Activated CD4-positive, alpha-beta T cell treated with anti-CD3 and anti-CD28 coated beads, Interleukin-2, amount 50 U/mL, for 24 hours (primary cell): ENCODE data around the gene IRAG1.

Source experiments
- DNase-seq, 2 donors: peaks; one replicate each; pipeline ENCODE4 v3.0.0-alpha.2; 2020; ENCODE audit warnings: low read depth in 1 of 2, low spot score in 1 of 2

IRAG1 gene, protein sequence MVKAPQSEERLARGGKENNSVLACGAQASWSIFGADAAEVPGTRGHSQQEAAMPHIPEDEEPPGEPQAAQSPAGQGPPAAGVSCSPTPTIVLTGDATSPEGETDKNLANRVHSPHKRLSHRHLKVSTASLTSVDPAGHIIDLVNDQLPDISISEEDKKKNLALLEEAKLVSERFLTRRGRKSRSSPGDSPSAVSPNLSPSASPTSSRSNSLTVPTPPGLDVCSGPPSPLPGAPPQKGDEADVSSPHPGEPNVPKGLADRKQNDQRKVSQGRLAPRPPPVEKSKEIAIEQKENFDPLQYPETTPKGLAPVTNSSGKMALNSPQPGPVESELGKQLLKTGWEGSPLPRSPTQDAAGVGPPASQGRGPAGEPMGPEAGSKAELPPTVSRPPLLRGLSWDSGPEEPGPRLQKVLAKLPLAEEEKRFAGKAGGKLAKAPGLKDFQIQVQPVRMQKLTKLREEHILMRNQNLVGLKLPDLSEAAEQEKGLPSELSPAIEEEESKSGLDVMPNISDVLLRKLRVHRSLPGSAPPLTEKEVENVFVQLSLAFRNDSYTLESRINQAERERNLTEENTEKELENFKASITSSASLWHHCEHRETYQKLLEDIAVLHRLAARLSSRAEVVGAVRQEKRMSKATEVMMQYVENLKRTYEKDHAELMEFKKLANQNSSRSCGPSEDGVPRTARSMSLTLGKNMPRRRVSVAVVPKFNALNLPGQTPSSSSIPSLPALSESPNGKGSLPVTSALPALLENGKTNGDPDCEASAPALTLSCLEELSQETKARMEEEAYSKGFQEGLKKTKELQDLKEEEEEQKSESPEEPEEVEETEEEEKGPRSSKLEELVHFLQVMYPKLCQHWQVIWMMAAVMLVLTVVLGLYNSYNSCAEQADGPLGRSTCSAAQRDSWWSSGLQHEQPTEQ

DNA sequence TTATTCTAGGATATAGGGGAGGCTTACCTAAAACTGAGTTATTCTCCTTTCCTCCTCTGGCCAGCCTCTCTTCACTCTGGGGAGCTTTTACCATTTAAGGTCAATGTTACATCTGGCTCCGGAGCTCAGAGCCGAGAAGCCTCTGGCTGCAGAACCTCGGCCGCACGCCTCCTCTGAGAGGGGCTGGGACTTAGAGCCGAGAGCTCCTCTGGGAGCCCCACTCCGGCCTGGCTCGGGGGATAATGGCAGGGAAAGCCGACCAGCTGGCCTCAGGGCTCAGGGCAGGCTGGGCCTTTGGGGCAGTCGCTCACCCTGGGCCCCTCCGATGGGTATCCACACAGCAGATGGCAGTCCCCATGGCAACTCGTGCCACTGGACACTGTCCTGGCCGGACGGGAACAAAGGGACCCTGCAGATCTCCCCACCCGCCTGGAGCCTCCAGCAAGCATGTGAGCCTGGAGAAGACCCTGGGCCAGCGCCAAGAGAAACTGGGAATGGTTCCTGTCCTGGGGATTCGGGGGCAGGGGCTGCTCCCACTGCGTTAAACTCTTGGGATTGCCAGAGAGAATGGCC lies at the start of gene IRAG1:
Gene IRAG1 (minus strand): TSS at position 247 of the 573 bp plus-strand sequence. CDS start 153 bp downstream, at position 94.
- DNase-seq: no peak

DNA sequence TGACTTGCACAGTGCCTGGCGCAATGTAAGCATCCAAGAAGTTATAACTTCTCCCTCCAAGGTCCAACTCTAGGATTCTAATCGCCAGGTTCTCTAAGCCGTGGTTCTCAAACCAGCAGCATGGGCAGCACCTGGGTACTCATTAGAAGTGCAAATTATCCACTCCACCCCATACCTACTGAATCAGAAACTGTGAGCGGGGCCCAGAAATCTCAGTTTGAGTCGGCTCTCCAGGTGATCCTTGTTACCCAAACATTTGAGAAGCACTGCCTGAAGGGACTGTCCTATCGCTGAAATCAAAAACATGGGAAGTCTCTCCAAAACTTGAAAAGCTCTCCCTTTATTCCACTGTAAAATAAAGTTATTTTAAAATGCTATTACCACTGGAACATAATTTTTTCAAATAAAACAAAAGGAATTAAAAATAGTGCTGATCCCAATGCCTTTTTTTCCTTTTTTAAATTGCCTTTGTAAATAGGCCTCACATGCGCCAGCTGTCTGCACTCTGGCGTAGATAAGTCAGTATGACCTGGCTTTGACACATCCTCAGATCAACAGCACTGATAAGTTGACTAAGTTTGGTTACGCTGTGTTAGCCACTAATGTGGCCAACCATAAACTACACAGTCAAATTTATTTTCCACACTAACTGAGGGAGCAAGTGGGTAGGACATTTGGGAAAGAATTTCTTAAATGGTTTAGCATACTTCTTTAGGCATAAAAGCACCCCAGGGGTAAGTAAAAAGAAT lies 49.1 kb upstream of the IRAG1 start:
- DNase-seq: peak in 1 of 2 donors; percentile 19

DNA sequence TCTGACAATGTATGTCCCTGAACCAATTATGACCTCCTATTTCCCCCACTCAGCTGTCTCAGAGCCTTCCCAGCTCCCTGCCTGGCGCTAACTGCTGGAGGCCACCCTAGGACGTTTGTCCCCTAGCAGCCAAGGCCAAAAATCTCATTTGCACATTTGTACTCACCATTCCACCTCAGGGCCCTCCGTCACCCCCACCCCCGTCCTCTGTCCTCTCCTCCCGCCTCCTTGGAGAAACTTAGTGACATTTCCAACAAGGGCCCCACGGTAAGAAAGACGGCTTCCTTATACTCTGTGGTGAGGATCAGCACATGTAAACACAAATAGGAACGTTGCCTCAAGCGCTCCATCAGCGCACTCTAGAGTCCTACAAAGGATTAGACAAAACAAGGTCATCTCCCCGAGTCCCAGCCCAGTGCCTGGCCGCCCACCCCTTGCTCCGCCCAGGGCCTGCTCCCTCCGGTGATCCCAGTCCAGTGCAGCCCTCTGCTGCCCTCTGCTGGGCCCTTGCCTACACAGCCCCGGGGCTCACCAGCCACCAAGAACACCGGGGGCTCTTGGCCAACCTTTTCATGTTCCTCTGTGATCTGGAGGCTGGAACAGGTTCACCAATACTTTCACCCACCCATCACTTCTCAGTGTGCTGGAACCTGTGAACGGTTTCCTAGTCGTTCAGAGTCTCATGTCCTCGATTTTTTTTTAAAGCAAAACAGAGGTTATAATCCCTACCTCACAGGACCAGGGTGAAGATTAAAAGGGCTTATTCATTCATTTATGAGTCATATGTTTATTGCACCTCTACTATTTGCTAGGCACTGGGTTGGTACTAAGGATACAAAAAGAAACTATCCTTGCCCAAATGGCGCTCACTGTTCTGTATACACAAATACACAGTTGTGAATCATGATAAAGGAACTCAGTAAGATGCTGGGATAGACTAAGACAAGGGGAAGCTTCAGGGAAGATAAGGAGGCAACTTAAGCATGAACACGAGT lies 42.2 kb upstream of the IRAG1 start:
- DNase-seq: peak; percentile 84

DNA sequence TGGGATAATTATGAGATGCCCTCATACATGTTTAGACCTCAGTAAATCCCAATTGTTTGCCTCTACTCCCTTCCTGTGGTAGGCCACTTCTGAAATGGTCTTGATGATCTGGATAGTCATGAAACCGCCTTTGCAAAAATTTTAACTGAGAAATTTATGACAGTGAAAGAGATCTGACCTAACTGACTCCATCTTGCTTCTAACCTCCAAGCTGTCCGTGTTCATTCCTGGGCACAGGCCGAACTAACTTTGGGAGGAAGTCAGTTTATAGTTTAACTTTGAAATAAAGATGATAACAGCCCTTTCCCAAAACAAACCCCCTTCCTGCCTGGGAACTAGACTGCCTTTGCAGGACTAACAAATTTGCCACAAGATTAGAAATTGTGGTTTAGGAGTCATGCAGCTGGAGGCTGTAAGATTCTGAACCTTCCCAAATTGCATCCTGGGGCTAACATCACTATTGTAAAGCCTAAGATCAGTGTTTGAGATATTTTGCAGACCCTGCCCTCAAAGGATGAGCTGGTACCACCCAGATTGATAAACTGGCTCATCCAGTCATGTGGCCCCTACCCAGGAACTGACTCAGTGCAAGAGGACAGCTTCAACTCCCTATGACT lies 37.6 kb upstream of the IRAG1 start:
- no peak for DNase-seq

DNA sequence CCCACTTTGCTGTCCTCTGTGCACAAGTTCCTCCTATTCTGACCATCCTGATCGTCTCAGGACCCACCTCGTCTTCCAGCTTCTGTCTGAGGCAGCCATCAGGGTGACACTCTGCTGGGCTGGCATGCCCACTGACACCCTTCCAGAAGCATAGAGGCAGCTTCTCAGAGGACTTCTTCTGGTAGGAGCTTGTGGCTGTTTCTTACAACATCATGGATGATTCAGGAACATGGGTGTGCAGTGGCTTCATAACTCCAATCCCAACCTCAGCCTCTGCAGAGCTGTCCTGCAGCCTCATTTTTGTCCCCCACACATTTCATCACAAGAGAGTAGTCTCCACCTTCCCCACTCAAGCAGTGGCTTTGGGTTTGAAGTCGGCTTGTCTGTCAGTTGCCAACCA lies 36.6 kb upstream of the IRAG1 start:
- no peak for DNase-seq

DNA sequence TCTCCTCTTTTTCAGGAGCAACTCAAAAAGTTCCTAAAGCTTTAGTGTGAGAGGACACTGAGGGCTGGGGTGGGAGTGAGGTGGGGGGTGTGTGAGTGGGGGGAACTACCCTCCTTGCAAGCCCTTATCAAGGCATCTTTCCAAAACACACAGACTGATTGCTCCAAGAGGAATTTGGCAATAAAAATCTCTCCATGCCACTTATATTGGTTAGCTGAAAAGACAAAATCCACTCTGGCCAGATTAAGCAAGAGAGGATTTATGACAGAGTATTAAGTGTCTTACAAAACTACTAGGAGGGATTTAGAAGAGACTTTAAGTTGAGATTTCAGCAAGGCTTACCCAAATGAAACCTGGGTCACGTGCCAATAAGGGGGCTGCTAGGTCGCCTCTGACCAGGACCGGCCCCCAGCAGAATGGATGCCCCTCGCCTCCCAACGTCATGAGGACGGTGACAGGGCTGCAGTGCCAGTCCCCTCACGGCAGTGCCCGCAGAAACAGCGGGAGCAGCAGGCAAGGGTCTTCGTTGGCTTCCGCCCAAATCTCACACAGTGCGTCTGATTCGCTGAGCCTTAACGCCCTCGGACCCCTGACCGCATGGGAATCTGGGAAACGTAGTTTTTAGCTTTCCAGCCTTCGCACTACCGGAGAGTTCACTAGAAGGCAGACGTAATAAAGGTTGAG lies 35.4 kb upstream of the IRAG1 start:
- no peak for DNase-seq

DNA sequence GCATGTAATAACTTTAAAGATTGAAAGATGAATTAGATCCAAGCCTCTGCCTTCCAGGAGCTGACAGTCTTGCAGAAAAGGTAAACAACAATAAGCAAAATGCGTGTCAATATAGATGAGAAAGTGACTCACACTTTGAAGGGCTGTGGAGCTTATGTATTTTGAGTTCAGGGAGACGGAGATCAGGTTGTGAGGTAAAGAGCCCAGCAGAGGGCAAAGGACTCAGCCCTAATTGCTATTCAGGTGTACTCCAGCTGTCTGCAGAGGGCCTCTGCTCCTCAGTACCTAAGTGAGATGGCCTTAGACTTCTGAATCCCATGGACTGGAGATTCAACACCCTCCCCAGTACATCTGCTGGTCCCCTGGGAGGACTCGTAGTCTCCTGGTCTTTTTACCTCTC lies 34.6 kb upstream of the IRAG1 start:
- no peak for DNase-seq

DNA sequence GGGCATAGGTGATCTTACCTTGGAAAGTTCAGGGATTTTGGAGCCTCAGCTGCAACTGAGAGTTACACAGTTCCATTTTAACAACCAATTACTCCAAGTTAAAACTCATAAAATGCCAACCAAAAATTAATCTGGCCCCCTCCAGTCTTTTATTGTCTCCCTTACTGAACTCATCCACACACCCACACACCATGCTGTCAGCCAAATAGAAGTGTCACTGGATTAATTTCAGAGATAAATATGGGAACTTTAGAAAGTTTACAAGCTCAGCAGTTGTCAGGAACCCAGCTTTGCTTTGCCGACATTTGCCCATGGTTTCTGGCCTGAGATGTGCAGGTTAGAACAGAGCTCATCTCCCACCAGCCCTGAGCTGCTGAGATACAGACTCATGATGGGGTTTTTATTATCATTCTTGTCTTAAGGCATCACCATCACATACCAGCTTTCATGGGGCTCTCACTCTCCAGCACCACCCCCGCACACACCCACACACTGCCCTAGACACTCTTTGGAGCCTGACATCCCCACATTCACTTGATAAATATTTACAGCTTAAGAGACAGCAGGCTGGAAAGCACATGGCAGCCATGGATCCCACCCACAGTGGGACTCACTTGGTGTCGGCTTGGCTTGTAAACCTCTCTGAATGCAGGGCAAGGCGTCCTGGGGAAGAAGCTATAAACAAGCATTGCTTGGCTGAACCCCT lies 33.7 kb upstream of the IRAG1 start:
- DNase-seq: no peak

DNA sequence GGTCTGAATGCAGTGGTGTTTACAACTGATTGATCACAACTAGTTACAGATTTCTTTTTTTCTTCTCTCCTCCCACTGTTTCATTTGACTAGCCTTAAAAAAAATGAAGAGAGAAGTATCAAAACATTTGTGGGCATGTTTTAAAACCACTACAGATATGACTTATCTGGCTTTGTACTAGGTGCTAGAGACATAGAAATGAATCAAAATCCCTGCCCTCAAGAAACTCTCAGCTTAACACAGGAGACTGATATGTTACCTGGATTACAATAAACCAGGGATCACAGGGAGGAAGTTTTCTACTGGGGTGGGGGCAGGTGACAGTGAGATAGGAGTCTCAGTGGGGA lies 32.3 kb upstream of the IRAG1 start:
- DNase-seq: no peak

DNA sequence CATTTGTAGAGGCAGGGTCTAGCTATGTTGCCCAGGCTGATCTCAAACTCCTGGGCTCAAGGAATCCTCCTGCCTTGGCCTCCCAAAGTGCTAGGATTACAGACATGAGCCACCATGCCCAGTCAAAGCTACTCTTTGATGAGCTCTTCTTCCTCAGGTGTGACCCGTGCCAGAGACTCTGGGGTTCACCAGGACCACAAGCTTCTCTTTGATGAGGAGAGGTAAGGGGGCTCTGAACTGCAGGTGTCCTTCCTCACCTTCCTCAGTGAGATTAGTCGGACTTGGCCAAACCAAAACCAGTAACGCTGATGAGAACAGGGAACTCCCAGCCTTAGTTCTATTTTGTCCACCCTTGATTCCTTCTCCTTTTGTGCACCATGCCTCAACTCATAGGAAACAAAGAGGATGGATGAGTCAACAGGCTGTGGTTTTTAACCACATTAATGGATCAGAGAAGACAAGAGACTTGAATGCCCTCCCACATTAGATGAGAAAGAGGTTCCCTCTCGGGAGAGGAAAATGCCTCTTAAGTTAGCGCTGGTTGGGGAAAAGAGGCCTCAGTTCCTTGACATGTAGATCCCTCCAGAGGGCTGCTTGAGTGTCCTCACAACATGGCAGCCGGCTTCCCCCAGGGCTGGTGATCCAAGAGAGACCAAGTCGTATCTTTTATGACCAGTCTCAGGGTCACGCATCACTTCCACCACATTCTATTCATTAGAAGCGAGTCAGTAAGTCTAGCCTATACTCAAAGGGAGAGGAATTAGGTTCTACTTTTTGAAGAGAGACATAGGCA lies 31.8 kb upstream of the IRAG1 start:
- DNase-seq: peak in 1 of 2 donors; percentile 25

DNA sequence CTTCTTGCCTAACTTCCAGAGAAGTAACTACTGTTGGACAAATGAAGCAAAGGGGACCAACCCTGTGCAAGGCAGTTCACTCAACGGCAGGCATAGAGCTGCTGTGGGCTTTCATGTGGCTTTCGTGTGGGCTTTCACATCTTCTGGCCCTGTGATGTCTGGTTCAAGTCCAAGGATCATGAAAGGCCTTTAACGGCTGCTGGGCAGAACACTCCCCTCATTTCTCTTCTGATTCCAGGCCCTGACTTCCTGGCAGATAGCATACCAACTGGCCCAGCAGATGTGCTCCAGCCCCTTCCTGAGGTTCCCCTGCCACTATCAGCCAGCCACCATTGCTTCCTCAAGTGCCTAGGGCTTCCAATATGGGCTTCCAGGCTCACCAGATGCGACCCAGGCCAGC lies 28.8 kb upstream of the IRAG1 start:
- no peak for DNase-seq

DNA sequence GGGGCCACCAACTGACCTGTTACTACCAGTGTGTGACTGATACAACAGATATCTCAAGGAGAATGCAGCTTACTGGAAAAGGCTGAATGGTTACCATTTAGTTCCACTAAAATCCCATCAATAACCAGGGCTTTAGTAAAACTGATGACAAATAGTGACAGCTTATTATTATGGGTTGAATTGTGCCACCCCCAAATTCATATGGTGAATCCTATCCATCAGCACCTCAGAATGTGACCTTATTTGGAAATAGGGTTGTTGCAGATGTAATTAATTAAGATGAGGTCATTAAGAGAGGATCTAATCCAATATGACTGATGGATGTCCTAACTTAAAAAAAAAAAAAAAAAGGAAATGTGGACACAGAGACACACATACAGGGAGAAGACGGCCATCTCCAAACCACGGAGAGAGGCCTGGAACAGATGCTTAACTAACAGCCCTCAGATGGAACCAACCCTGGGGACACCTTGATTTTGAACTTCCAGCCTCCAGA lies 27.4 kb upstream of the IRAG1 start:
- no peak for DNase-seq

DNA sequence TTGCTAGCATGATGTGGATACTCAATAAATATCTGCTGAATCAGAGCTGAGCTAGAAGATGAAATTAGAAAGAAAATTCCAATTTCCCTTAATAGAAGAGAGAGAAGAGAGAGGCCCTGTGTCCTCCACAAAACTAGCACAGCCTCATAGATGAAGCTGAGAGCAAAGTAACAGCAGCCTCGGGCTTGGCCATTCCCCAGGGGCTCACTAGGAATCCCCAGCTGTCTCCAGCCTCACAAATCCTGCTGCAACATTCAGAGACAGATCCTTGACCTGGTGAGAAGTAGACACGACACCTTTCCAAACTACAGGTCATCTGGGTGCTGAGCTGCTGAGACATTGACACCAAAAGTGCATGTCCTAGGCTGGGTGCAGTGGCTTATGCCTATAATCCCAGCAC lies 26.1 kb upstream of the IRAG1 start:
- DNase-seq: no peak

DNA sequence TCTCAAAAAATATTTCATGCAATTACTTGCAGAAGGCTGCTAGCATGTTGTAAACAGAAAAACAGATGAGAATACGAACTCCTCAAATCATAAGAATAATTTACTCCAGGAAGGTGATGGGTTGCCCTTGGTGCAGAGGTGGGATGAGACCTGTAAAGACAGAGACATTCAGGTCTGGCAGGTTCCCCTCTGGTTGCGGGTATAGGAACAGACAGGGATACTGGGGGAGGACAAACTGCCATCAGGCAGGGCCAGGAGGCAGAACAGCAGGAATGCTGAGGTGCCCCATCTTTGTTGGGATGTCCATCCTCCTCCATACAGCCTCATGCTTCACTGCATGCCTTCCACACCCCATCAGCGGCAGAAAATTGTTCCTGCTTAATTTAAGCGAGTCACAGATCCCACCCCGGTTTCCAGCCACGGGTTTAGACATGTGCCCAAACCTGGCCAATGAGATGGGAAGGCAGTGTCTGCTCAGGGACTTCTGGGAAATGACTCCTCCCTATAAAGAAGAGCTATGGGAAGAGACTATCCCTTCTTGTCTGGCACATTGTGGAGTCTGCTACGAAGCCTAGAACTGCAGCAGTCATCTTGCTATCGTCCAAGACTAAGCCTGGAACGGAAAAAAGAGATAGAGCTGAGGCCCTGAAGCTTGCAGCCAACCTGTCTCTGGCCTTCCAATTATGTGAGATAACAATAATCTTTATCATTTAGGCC lies 23.1 kb upstream of the IRAG1 start:
- no peak for DNase-seq

DNA sequence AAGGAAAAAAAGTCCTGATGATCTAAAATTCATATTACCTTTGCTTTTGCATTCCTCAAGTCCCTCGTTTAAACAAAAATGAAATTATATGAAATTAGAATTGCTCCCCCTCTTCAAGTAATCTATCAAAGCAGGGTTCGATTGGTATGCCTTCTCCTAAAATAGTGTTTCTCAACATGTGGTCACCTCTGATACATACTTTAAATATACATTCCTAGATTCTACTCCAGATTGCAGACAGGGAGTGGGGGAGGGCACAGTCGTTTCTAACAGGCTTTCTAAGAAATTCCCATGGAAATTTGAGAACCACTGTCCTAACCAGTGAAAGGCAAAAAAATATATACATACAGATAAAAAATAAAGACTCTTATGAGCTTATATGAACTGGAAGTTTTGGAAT lies 22.6 kb upstream of the IRAG1 start:
- no peak for DNase-seq

DNA sequence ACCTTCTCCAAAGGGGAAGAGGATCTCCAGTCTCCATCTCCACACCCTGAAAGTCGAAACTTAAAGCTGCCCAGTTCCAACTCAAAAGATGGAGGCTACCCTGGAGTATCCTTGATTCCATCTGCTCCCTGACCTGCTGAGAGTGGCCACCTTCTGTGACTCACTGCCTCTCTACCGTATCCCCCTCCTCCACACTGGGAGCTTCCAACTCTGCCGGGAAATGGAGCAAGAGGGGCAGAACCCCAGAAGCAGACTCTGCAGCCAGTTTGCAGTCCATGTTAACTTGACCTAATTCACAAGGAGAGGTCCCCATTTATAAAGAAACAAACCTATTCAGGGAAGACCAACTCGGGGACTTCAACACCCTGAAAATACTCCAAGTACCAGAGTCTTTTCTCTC lies 22.0 kb upstream of the IRAG1 start:
- DNase-seq: no peak
